Naive thymus-derived CD4-positive, alpha-beta T cell (primary cell): ENCODE data around the gene PRDM16. TPM values are rescaled to one million over a fixed set of nuclear protein-coding genes. Genes with fewer than 3 reads are reported as not detected.

ENCODE experiments used
- ATAC-seq: fragments of 150-1000 bp; cut with Tn5 transposase; 2 replicates; pipeline ENCODE4 v1.10.0; 2021; ENCODE audit warnings: mild to moderate bottlenecking, moderate library complexity
- CTCF ChIA-PET: fragments of 350-600 bp; sonication (Branson Sonifier 250); formaldehyde crosslinking; loops from one replicate; lab custom pipeline; 2021; ENCODE audit warnings: antibody characterized with exemption; lab: Charles Lee
- POLR2A ChIA-PET: fragments of 350-600 bp; sonication (Branson Sonifier 250); formaldehyde crosslinking; loops from one replicate; lab custom pipeline; 2021; ENCODE audit warnings: antibody characterized with exemption, inconsistent platforms; lab: Charles Lee
- DNase-seq, 9 donors: peaks; one replicate each; pipeline versions ENCODE4 v3.0.0 to v3.0.0-alpha.2; 2020 to 2022; ENCODE audit warnings: mixed read lengths in 1 of 9
- H3K27ac ChIP-seq: one replicate; pipeline ENCODE4 v1.7.0; 2013; ENCODE audit warnings: mild to moderate bottlenecking, low read depth, low read length, moderate library complexity
- H3K27me3 ChIP-seq, 2 donors: one replicate each; pipeline ENCODE4 v1.7.0; 2013; ENCODE audit warnings: low read length in 2 of 2, mild to moderate bottlenecking in 2 of 2, moderate library complexity in 2 of 2; ENCODE audit not compliant: control insufficient read depth in 2 of 2, insufficient read depth in 2 of 2
- H3K36me3 ChIP-seq, 3 experiments: 1 replicate in 2 of 3; 2 replicates in 1 of 3; pipeline ENCODE4 v1.7.0; 2013; ENCODE audit warnings: low read length in 3 of 3, mild to moderate bottlenecking in 3 of 3, moderate library complexity in 1 of 3; ENCODE audit not compliant: insufficient read depth in 3 of 3, control insufficient read depth in 2 of 3
- H3K4me1 ChIP-seq, 2 donors: one replicate each; pipeline ENCODE4 v1.7.0; 2013; ENCODE audit warnings: low read length in 2 of 2, mild to moderate bottlenecking in 2 of 2, moderate library complexity in 1 of 2; ENCODE audit not compliant: control insufficient read depth in 2 of 2, insufficient read depth in 2 of 2
- H3K4me3 ChIP-seq: 2 replicates; pipeline ENCODE4 v1.7.0; 2013; ENCODE audit warnings: mild to moderate bottlenecking, low read length
- H3K9me3 ChIP-seq, 3 experiments: 1 replicate in 2 of 3; 2 replicates in 1 of 3; pipeline ENCODE4 v1.7.0; 2013; ENCODE audit warnings: low read length in 3 of 3; ENCODE audit not compliant: control insufficient read depth in 2 of 3
- H3K27ac Mint-ChIP-seq, 9 donors: one replicate each; pipeline ENCODE4 v1.8.0; 2020 to 2022; ENCODE audit warnings: mixed read lengths in 9 of 9, mild to moderate bottlenecking in 8 of 9, moderate library complexity in 5 of 9, inconsistent platforms in 2 of 9
- H3K27me3 Mint-ChIP-seq, 5 donors: one replicate each; pipeline ENCODE4 v1.8.0; 2021 to 2022; ENCODE audit warnings: mixed read lengths in 5 of 5, mild to moderate bottlenecking in 1 of 5
- H3K36me3 Mint-ChIP-seq, 5 donors: one replicate each; pipeline ENCODE4 v1.8.0; 2020 to 2022; ENCODE audit warnings: mixed read lengths in 5 of 5, mild to moderate bottlenecking in 3 of 5, inconsistent platforms in 1 of 5
- H3K4me1 Mint-ChIP-seq, 7 donors: one replicate each; pipeline ENCODE4 v1.8.0; 2020 to 2022; ENCODE audit warnings: mixed read lengths in 7 of 7, mild to moderate bottlenecking in 3 of 7, inconsistent platforms in 1 of 7
- H3K4me3 Mint-ChIP-seq, 10 donors: one replicate each; pipeline ENCODE4 v1.8.0; 2020 to 2022; ENCODE audit warnings: mild to moderate bottlenecking in 10 of 10, mixed read lengths in 10 of 10, moderate library complexity in 6 of 10, inconsistent platforms in 2 of 10
- H3K9me3 Mint-ChIP-seq, 11 donors: one replicate each; pipeline ENCODE4 v1.8.0; 2020 to 2022; ENCODE audit warnings: mixed read lengths in 11 of 11, mild to moderate bottlenecking in 4 of 11, inconsistent platforms in 1 of 11, moderate library complexity in 1 of 11
- intact Hi-C, 2 donors: fragments of 100-400 bp; cut with micrococcal nuclease; formaldehyde crosslinking; loops; one replicate each; pipeline ENCODE4 v1.15.1; 2023
- polyA plus RNA-seq, 2 donors: library from polyadenylated mRNA; unstranded; fragments of 300-500 nt; fragmentation: Illumina TruSeq; gene quantifications; one replicate each; pipeline ENCODE4 v1.2.3, GENCODE V29; 2021
- total RNA-seq, 6 experiments: library from RNA in 5 of 6; stranded (reverse) in 5 of 6; gene quantifications; 1 replicate in 5 of 6; 2 replicates in 1 of 6; pipeline ENCODE4 v1.2.3 and lab custom pipeline; 2021 to 2026

PRDM16 gene
- total and polyA plus RNA-seq, 7 experiments from 2014 or later = 0.05 to 0.61 (median 0.36) TPM; not detected in 2

DNA sequence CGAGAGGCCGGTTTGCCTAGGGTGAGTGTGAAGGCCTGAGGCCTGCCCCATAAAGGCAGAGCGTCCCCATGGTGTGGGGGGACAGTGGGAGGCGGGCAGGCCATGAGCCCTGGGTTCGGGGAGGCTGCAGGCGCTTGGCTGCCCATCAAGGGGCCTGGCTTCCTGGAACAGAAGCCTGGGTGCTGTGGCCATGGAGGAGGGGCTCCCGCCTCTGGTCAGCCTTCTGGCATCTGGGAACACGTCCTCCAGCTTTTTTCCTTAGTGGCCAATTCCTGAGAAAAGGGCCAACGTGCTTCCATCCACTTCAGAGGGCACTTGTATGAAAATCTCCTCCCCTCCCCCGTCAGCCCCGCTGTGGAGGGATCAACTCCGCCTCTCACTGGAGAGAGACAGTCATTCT is 58.7 kb downstream of the PRDM16 start:
- H3K27me3 ChIP-seq = no peaks in the 10 kb centered on the region
- Mint-ChIP-seq H3K9me3 (no peaks in the 10 kb centered on the region), H3K27ac (no peak overlapping the region), H3K27me3 (peaks cover 0 to 4% (median 0%) of the 10 kb centered on the region in 5 donors), H3K4me3 (no peak overlapping the region), H3K4me1 (peaks cover 0 to 5% (median 0%) of the 10 kb centered on the region in 7 donors), H3K36me3 (no peaks in the 10 kb centered on the region)
- no peak overlapping the region for H3K27ac ChIP-seq
- no peak for ATAC-seq
- H3K36me3 ChIP-seq = no peaks in the 10 kb centered on the region
- DNase-seq = no peak
- no peak overlapping the region for H3K4me3 ChIP-seq
- H3K4me1 ChIP-seq = no peaks in the 10 kb centered on the region
- ChIA-PET CTCF (no interaction called here), POLR2A (no interaction called here)
- H3K9me3 ChIP-seq = no peaks in the 10 kb centered on the region
- intact Hi-C loops = no loop called here

DNA sequence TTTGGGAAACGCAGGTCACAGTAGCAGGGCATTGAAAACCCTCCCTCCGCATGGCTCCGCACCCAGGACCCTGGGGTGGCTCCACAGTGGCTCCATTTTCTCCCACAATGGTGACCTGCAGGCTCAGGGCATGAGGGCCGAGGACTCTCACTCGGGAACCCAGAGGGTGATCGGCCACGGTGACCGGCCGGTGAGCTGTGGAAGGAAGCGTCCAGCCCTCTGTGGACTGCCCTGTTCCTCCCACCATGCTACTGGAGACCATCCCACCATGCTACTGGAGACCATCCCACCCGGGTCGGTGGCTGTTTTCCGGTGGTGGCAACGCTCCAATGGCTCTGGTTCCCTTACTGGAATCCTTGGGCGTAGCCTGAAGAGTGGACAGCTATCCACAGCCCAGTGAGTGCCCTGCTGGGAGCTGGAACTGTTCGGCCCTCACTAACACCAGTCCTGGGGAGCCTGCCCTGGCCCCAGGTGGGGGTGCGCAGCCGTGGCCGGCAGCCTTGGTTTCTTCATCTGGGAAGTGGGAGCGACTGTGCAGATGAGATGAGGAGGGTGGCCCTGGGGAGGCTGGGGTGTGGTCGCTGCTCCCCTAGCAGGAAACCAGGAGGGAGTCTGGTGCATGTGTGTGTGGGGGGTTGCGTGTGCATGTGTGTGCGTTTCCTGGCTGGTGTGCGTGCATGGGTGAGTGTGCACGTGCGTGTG is 59.6 kb downstream of the PRDM16 start:
- DNase-seq (no peak), ATAC-seq (no peak)
- Histone ChIP-seq H3K9me3 (no peaks in the 10 kb centered on the region), H3K4me1 (no peaks in the 10 kb centered on the region), H3K27ac (no peak overlapping the region), H3K4me3 (no peak overlapping the region), H3K27me3 (no peaks in the 10 kb centered on the region), H3K36me3 (no peaks in the 10 kb centered on the region)
- Mint-ChIP-seq H3K36me3 (no peaks in the 10 kb centered on the region), H3K4me1 (peaks cover 0 to 5% (median 0%) of the 10 kb centered on the region in 7 donors), H3K4me3 (no peak overlapping the region), H3K27me3 (peaks cover 0 to 4% (median 0%) of the 10 kb centered on the region in 5 donors), H3K9me3 (no peaks in the 10 kb centered on the region), H3K27ac (no peak overlapping the region)
- POLR2A ChIA-PET = no interaction called here
- intact Hi-C loops = no loop called here
- CTCF ChIA-PET = no interaction called here

DNA sequence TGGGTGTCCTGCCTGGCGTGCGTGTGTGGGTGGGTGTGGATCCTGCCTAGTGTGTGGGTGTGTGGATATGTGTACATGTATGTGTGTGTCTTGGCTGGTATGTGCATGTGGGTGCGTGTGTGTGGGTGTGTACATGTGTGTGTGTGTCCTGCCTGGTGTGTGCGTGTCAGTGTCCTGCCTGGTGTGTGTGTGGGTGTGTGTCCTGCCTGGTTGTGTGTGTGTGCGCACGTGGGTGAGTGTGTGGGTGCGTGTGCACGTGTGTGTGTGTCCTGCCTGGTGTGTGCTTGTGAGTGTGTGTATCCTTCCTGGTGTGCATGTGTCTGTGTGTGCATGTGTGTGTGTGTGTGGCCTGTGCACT is 60.1 kb downstream of the PRDM16 start:
- no peak overlapping the region for H3K27ac ChIP-seq
- DNase-seq = no peak
- H3K4me3 ChIP-seq = no peak overlapping the region
- H3K4me3 Mint-ChIP-seq = no peak overlapping the region
- no peaks in the 10 kb centered on the region for H3K36me3 ChIP-seq
- peaks cover 0 to 8% (median 0%) of the 10 kb centered on the region in 5 donors for H3K27me3 Mint-ChIP-seq
- H3K9me3 Mint-ChIP-seq = no peaks in the 10 kb centered on the region
- ATAC-seq = no peak
- H3K9me3 ChIP-seq = no peaks in the 10 kb centered on the region
- H3K36me3 Mint-ChIP-seq = no peaks in the 10 kb centered on the region
- H3K4me1 Mint-ChIP-seq = peaks cover 0 to 5% (median 0%) of the 10 kb centered on the region in 7 donors
- H3K27me3 ChIP-seq = no peaks in the 10 kb centered on the region
- ChIA-PET CTCF (no interaction called here), POLR2A (no interaction called here)
- H3K27ac Mint-ChIP-seq = no peak overlapping the region
- intact Hi-C loops = no loop called here
- H3K4me1 ChIP-seq = no peaks in the 10 kb centered on the region

DNA sequence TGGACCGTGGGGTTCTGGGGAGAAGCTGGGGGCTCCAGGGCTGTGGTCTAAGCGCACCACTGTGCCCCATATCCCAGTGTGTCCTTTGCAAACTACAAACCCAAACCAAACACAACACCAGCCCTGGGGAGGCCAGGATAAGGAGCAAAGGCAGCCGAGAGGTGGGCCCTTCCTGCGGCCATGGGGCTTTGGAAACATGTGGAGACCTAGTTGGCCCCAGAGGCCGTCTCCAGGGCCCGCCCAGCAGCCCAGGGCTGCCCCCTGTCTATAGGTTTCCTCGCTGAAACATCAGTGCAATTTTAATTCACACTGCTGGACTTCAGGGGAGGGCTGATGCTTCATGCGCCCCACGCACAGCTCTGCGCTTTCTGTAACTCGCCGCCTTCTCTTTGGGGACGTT is 61.3 kb downstream of the PRDM16 start:
- no peaks in the 10 kb centered on the region for H3K4me1 ChIP-seq
- no peaks in the 10 kb centered on the region for H3K27me3 ChIP-seq
- Mint-ChIP-seq H3K4me1 (peaks cover 0 to 5% (median 0%) of the 10 kb centered on the region in 7 donors), H3K9me3 (no peaks in the 10 kb centered on the region), H3K27ac (no peak overlapping the region), H3K4me3 (no peak overlapping the region), H3K36me3 (no peaks in the 10 kb centered on the region), H3K27me3 (peaks cover 0 to 9% (median 0%) of the 10 kb centered on the region in 5 donors)
- no peaks in the 10 kb centered on the region for H3K9me3 ChIP-seq
- ATAC-seq (no peak), DNase-seq (no peak)
- no peaks in the 10 kb centered on the region for H3K36me3 ChIP-seq
- CTCF ChIA-PET = no interaction called here
- POLR2A ChIA-PET = no interaction called here
- intact Hi-C loops = no loop called here
- H3K27ac ChIP-seq = no peak overlapping the region
- H3K4me3 ChIP-seq = no peak overlapping the region

DNA sequence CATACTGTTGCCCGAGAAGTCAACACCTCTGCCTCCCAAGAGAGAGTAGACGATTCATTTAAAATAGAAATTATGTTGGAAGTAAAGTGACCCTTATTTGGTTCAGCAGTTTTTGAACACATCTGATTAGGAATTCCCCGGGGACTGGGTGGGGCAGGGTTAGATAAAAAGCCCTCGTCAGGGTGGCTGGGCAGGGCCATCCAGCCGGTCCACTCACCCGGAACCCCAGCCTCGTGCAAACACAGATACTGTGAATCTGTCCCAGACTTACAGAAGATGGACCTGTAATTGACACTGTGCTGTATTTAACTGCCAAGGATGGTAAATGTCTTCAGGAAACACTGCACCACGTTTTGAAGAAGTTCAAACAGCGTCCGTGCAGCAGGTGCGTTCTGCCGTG is 63.7 kb downstream of the PRDM16 start:
- H3K9me3 Mint-ChIP-seq = no peaks in the 10 kb centered on the region
- Histone ChIP-seq H3K4me1 (no peaks in the 10 kb centered on the region), H3K4me3 (no peak overlapping the region), H3K27me3 (no peaks in the 10 kb centered on the region), H3K9me3 (no peaks in the 10 kb centered on the region), H3K36me3 (no peaks in the 10 kb centered on the region), H3K27ac (no peak overlapping the region)
- no peak overlapping the region for H3K4me3 Mint-ChIP-seq
- DNase-seq = no peak
- ChIA-PET CTCF (no interaction called here), POLR2A (no interaction called here)
- H3K27me3 Mint-ChIP-seq = peaks cover 0 to 9% (median 4%) of the 10 kb centered on the region in 5 donors
- peaks cover 0 to 5% (median 0%) of the 10 kb centered on the region in 7 donors for H3K4me1 Mint-ChIP-seq
- no peak overlapping the region for H3K27ac Mint-ChIP-seq
- no peak for ATAC-seq
- no peaks in the 10 kb centered on the region for H3K36me3 Mint-ChIP-seq
- intact Hi-C loops = no loop called here

DNA sequence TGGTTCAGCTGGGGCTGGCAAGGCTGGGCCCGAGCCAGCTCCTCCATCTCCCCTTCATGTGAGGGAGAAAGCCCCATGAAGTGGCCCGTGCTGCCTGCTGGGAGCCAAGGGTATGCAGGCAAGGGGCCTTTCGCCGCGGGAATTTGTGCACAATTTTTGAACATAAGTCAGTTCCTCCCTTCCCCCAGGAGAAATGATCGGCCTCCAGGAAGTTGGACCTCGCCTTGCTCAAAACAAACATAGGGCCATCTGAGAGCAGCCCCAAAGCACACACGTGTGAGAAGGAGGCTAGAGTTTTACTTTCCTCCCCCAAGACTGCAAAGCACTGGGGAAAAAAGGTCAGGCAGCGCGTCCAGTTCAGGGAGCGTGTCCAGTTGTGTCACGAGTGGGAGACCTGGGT is 64.7 kb downstream of the PRDM16 start:
- ChIA-PET CTCF (no interaction called here), POLR2A (no interaction called here)
- peaks cover 0 to 9% (median 4%) of the 10 kb centered on the region in 5 donors for H3K27me3 Mint-ChIP-seq
- Histone ChIP-seq H3K4me3 (no peak overlapping the region), H3K27me3 (no peaks in the 10 kb centered on the region), H3K4me1 (no peaks in the 10 kb centered on the region), H3K27ac (no peak overlapping the region), H3K36me3 (no peaks in the 10 kb centered on the region), H3K9me3 (no peaks in the 10 kb centered on the region)
- intact Hi-C loops = no loop called here
- H3K4me1 Mint-ChIP-seq = peaks cover 0 to 5% (median 0%) of the 10 kb centered on the region in 7 donors
- DNase-seq (no peak), ATAC-seq (no peak)
- peak overlapping the region in 1 of 9 donors; percentile 36 for H3K27ac Mint-ChIP-seq
- H3K36me3 Mint-ChIP-seq = no peaks in the 10 kb centered on the region
- H3K4me3 Mint-ChIP-seq = no peak overlapping the region
- H3K9me3 Mint-ChIP-seq = no peaks in the 10 kb centered on the region

DNA sequence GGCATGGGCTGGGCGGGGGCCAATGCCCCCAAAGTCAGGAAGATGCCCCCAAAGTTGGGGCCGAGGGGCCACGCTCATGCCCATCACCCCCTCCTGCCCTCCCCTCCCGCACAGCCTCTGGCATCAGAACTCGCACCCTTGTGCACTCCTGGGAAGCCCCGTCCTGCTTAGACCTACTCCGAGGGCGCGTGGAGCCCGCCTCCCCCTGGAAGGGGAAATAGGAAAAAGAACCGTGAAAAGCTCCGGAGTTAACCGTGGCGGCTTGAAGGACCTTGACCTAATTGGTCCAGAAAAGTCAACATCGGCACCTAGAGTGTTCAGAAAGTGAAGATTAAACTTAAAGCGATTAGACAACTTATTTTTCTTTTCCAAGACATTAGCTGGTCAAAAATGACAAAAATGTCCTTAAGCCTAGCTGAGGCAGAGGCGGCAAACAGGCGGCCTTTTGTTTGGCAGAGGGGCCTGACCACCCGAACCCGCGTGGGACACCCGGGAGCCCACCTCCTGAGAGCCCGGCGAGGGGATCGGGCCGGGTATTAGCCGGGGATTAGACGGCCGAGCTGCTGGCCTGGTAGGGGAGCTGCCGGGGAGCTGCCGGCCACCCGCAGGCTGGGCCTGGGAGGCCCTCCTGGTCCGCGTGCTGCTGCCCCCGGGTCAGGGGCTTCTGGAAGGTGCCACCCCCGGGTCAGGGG is 65.5 kb downstream of the PRDM16 start:
- no peaks in the 10 kb centered on the region for H3K4me1 ChIP-seq
- H3K36me3 ChIP-seq = no peaks in the 10 kb centered on the region
- POLR2A ChIA-PET = no interaction called here
- Mint-ChIP-seq H3K4me1 (no peaks in the 10 kb centered on the region), H3K9me3 (no peaks in the 10 kb centered on the region), H3K27me3 (peaks cover 0 to 9% (median 4%) of the 10 kb centered on the region in 5 donors), H3K27ac (no peak overlapping the region), H3K36me3 (no peaks in the 10 kb centered on the region), H3K4me3 (no peak overlapping the region)
- intact Hi-C loops = no loop called here
- DNase-seq (no peak), ATAC-seq (no peak)
- no peak overlapping the region for H3K4me3 ChIP-seq
- no peaks in the 10 kb centered on the region for H3K9me3 ChIP-seq
- no peaks in the 10 kb centered on the region for H3K27me3 ChIP-seq
- H3K27ac ChIP-seq = no peak overlapping the region
- CTCF ChIA-PET = interaction anchor here (1.2 kb wide), 1 partner anchor 122 kb away, joined by 4 read pairs; no protein-coding TSS in a partner anchor
